ENCODE results near the gene CXCL9. TPM values are rescaled to one million over a fixed set of nuclear protein-coding genes. Genes with fewer than 3 reads are reported as not detected.

Gene CXCL9
- polyA plus RNA-seq, 3 donors = 0.46 to 0.95 (median 0.55) TPM

- Histone ChIP-seq H3K36me3 (replicated peaks in 1 of 2; ENCODE audit: control insufficient read depth in 1 of 2, insufficient read depth in 2 of 2, low read length in 2 of 2) (no peaks in the 10 kb centered on the region), H3K9ac (ENCODE audit: insufficient read depth, low read length, poor library complexity, severe bottlenecking) (no peak overlapping the region), H3K27me3 (ENCODE audit: control insufficient read depth in 2 of 2, insufficient read depth in 2 of 2, low read length in 2 of 2) (no peaks in the 10 kb centered on the region), H2AFZ (ENCODE audit: insufficient read depth, low read depth, low read length, poor library complexity, severe bottlenecking) (no peak overlapping the region), H3K4me1 (ENCODE audit: control insufficient read depth in 1 of 2, insufficient read depth in 2 of 2, low read length in 2 of 2) (peaks cover 11 to 15% of the 10 kb centered on the region in 2 donors), H3K4me2 (replicated peaks; ENCODE audit: extremely low read depth, low read length, poor library complexity, severe bottlenecking) (no peak overlapping the region), H3K9me3 (replicated peaks in 1 of 2; ENCODE audit: control insufficient read depth in 1 of 2, insufficient read depth in 1 of 2, low read length in 2 of 2) (no peaks in the 10 kb centered on the region), H3K79me2 (ENCODE audit: insufficient read depth, low read length) (no peaks in the 10 kb centered on the region), H3K4me3 (replicated peaks in 1 of 3; ENCODE audit: low read depth in 2 of 3, low read length in 3 of 3) (no peak overlapping the region), H3K27ac (ENCODE audit: low read depth in 1 of 2, low read length in 2 of 2) (no peak overlapping the region), H4K20me1 (ENCODE audit: insufficient read depth, low read length) (no peaks in the 10 kb centered on the region)
- TF ChIP-seq CTCF (IDR thresholded peaks at IDR 0.05) = no peak
- intact Hi-C loops (cut with micrococcal nuclease) = no loop called here
- no peak overlapping the region for H3K4me3 Mint-ChIP-seq
- peak overlapping the region in 2 of 7 donors; percentile 9 to 35 for H3K27ac Mint-ChIP-seq
- H3K36me3 Mint-ChIP-seq = no peaks in the 10 kb centered on the region
- WGBS (ENCODE audit: insufficient coverage) = no CpG with 5 or more reads among the region's 3 CpGs
- peak; percentile 49 to 66 (median 52) for DNase-seq
- peaks cover 0 to 2% (median 0%) of the 10 kb centered on the region in 3 donors for H3K27me3 Mint-ChIP-seq (ENCODE audit: low read depth in 3 of 3)
- peaks cover 17% of the 10 kb centered on the region for H3K4me1 Mint-ChIP-seq
- no peaks in the 10 kb centered on the region for H3K9me3 Mint-ChIP-seq
These were observed 27.8 kb upstream of the CXCL9 start for GRCh38 chr4:76035141-76035540.

DNA sequence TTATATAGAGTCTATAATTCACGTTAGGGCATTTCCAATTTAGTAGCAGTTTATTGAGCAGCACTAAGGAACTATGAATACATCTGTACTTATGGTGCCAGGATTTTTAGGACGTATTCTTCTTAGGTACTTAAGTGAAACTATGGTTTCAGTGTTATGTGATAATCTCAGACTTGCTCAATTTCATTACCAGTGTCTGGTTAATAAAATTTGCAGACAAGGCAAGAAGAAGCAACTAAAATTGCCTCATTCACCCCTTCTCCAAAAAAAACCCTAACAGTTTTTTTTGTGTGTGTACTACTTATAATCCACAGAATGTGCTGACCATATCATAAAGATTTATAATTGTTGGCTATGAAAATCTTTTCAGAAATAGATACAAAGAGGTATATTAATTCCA lies 22.0 kb upstream of the CXCL9 start:
- H3K36me3 ChIP-seq (replicated peaks in 1 of 2; ENCODE audit: control insufficient read depth in 1 of 2, insufficient read depth in 2 of 2, low read length in 2 of 2) = no peaks in the 10 kb centered on the region
- TF ChIP-seq CTCF (IDR thresholded peaks at IDR 0.05) = no peak
- no peaks in the 10 kb centered on the region for H3K79me2 ChIP-seq (ENCODE audit: insufficient read depth, low read length)
- no peak for DNase-seq
- WGBS (ENCODE audit: insufficient coverage) = no CpG with 5 or more reads among the region's 2 CpGs
- H3K9me3 ChIP-seq (replicated peaks in 1 of 2; ENCODE audit: control insufficient read depth in 1 of 2, insufficient read depth in 1 of 2, low read length in 2 of 2) = no peaks in the 10 kb centered on the region
- no peak overlapping the region for H3K4me3 Mint-ChIP-seq
- peaks cover 33% of the 10 kb centered on the region for H3K4me1 Mint-ChIP-seq
- H3K36me3 Mint-ChIP-seq = peaks cover 0 to 2% of the 10 kb centered on the region in 2 donors
- peak overlapping the region in 1 of 3 experiments; percentile 57 for H3K4me3 ChIP-seq (replicated peaks in 1 of 3; ENCODE audit: low read depth in 2 of 3, low read length in 3 of 3)
- peaks cover 9 to 21% of the 10 kb centered on the region in 2 donors for H3K4me1 ChIP-seq (ENCODE audit: control insufficient read depth in 1 of 2, insufficient read depth in 2 of 2, low read length in 2 of 2)
- H3K27ac Mint-ChIP-seq = peak overlapping the region in 1 of 7 donors; percentile 81
- peaks cover 0 to 2% (median 0%) of the 10 kb centered on the region in 3 donors for H3K27me3 Mint-ChIP-seq (ENCODE audit: low read depth in 3 of 3)
- H3K27ac ChIP-seq (ENCODE audit: low read depth in 1 of 2, low read length in 2 of 2) = no peak overlapping the region
- H4K20me1 ChIP-seq (ENCODE audit: insufficient read depth, low read length) = no peaks in the 10 kb centered on the region
- H3K4me2 ChIP-seq (replicated peaks; ENCODE audit: extremely low read depth, low read length, poor library complexity, severe bottlenecking) = no peak overlapping the region
- H3K27me3 ChIP-seq (ENCODE audit: control insufficient read depth in 2 of 2, insufficient read depth in 2 of 2, low read length in 2 of 2) = no peaks in the 10 kb centered on the region
- no peak overlapping the region for H2AFZ ChIP-seq (ENCODE audit: insufficient read depth, low read depth, low read length, poor library complexity, severe bottlenecking)
- no peak overlapping the region for H3K9ac ChIP-seq (ENCODE audit: insufficient read depth, low read length, poor library complexity, severe bottlenecking)
- no peaks in the 10 kb centered on the region for H3K9me3 Mint-ChIP-seq
- intact Hi-C loops (cut with micrococcal nuclease) = no loop called here
